ENCODE measurements around the gene LAMTOR3. TPM values are rescaled to one million over a fixed set of nuclear protein-coding genes. Genes with fewer than 3 reads are reported as not detected.

The LAMTOR3 gene
- total RNA-seq, 1 donor from 2014 or later, result 47.1 TPM

- Mint-ChIP-seq H3K9me3 (no peaks in the 10 kb centered on the region), H3K4me3 (no peak overlapping the region), H3K27ac (no peak overlapping the region), H3K4me1 (ENCODE audit: unreplicated experiment) (peaks cover 6% of the 10 kb centered on the region), H3K27me3 (no peaks in the 10 kb centered on the region), H3K36me3 (peaks cover 14% of the 10 kb centered on the region)
- DNase-seq (ENCODE audit: extremely low spot score, unreplicated experiment), result no peak
- TF ChIP-seq, protein P1, sequence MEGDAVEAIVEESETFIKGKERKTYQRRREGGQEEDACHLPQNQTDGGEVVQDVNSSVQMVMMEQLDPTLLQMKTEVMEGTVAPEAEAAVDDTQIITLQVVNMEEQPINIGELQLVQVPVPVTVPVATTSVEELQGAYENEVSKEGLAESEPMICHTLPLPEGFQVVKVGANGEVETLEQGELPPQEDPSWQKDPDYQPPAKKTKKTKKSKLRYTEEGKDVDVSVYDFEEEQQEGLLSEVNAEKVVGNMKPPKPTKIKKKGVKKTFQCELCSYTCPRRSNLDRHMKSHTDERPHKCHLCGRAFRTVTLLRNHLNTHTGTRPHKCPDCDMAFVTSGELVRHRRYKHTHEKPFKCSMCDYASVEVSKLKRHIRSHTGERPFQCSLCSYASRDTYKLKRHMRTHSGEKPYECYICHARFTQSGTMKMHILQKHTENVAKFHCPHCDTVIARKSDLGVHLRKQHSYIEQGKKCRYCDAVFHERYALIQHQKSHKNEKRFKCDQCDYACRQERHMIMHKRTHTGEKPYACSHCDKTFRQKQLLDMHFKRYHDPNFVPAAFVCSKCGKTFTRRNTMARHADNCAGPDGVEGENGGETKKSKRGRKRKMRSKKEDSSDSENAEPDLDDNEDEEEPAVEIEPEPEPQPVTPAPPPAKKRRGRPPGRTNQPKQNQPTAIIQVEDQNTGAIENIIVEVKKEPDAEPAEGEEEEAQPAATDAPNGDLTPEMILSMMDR (conservative IDR thresholded peaks at IDR 0.05), result no peak
Measured at GRCh38 chr4:99879458-99879857, 14.8 kb downstream of the LAMTOR3 start.

- no peak for DNase-seq (ENCODE audit: extremely low spot score, unreplicated experiment)
- Mint-ChIP-seq H3K9me3 (no peaks in the 10 kb centered on the region), H3K4me1 (ENCODE audit: unreplicated experiment) (peaks cover 6% of the 10 kb centered on the region), H3K36me3 (peaks cover 14% of the 10 kb centered on the region), H3K27me3 (no peaks in the 10 kb centered on the region), H3K27ac (no peak overlapping the region), H3K4me3 (no peak overlapping the region)
- TF ChIP-seq, protein P1 (conservative IDR thresholded peaks at IDR 0.05), result no peak
Measured at GRCh38 chr4:99878604-99879003, 15.6 kb downstream of the LAMTOR3 start.

- H3K4me3 Mint-ChIP-seq, result no peak overlapping the region
- no peak overlapping the region for H3K27ac Mint-ChIP-seq
- H3K9me3 Mint-ChIP-seq, result no peaks in the 10 kb centered on the region
- TF ChIP-seq, protein P1 (conservative IDR thresholded peaks at IDR 0.05), result no peak
- H3K4me1 Mint-ChIP-seq (ENCODE audit: unreplicated experiment), result peaks cover 6% of the 10 kb centered on the region
- H3K27me3 Mint-ChIP-seq, result no peaks in the 10 kb centered on the region
- peaks cover 14% of the 10 kb centered on the region for H3K36me3 Mint-ChIP-seq
- no peak for DNase-seq (ENCODE audit: extremely low spot score, unreplicated experiment)
Measured at GRCh38 chr4:99876946-99877345, 17.3 kb downstream of the LAMTOR3 start.

GRCh38 chr4:99875071-99875470, 19.2 kb downstream of the LAMTOR3 start:
- peak overlapping the region; percentile 51 for H3K27ac Mint-ChIP-seq
- peak overlapping the region; percentile 44 for H3K4me3 Mint-ChIP-seq
- peaks cover 8% of the 10 kb centered on the region for H3K36me3 Mint-ChIP-seq
- TF ChIP-seq, protein P1 (conservative IDR thresholded peaks at IDR 0.05), result no peak
- H3K27me3 Mint-ChIP-seq, result no peaks in the 10 kb centered on the region
- H3K9me3 Mint-ChIP-seq, result no peaks in the 10 kb centered on the region
- DNase-seq (ENCODE audit: extremely low spot score, unreplicated experiment), result no peak
- peaks cover 6% of the 10 kb centered on the region for H3K4me1 Mint-ChIP-seq (ENCODE audit: unreplicated experiment)

DNA sequence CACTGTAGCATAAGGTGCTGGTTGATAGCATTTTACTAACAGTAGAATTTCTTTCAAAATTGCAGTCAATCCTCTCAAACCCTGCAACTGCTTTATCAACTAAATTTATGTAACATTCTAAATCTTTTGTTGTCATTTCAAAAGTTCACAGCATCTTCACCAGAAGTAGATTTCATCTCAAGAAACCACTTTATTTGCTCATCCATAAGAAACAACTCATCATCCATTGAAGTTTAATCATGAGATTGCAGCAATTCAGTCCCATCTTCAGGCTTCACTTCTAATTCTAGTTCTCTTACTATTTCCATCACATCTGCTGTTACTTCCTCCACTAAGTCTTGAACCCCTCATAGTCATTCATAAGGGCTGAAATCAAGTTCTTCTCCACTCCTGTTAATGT, 21.7 kb downstream of the LAMTOR3 start:
- Mint-ChIP-seq H3K4me1 (ENCODE audit: unreplicated experiment) (peaks cover 11% of the 10 kb centered on the region), H3K9me3 (no peaks in the 10 kb centered on the region), H3K4me3 (no peak overlapping the region), H3K27me3 (no peaks in the 10 kb centered on the region), H3K36me3 (peaks cover 5% of the 10 kb centered on the region), H3K27ac (no peak overlapping the region)
- DNase-seq (ENCODE audit: extremely low spot score, unreplicated experiment), result no peak
- TF ChIP-seq, protein P1 (conservative IDR thresholded peaks at IDR 0.05), result no peak

DNA sequence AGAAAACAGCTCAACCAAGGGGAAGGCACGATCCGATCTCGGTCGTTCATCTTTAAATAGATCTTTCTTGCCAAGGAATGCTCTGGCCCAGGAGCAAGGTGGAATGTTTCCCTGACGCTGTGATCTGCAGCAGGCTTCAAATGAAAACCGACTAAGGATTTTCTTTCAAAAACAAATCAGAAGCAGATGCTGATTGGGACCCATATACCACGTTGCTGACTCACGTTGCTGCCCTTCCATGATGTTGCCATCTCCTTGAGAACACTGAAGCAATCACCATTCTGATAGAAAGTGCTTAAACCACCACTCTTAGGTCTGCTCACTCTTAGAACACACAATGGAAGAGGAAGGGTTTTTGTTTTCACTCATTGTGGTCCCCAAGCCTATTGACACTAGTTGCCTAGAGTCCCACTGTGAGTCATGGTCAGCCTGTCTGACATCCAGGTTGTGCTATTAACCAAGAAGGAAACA, 26.1 kb downstream of the LAMTOR3 start:
- Mint-ChIP-seq H3K27me3 (no peaks in the 10 kb centered on the region), H3K4me1 (ENCODE audit: unreplicated experiment) (peaks cover 5% of the 10 kb centered on the region), H3K9me3 (no peaks in the 10 kb centered on the region), H3K4me3 (no peak overlapping the region), H3K36me3 (no peaks in the 10 kb centered on the region), H3K27ac (no peak overlapping the region)
- no peak for DNase-seq (ENCODE audit: extremely low spot score, unreplicated experiment)
- TF ChIP-seq, protein P1 (conservative IDR thresholded peaks at IDR 0.05), result no peak

Measured in type B pancreatic cell (in vitro differentiated cells).